Limb (tissue), 2 donors: ENCODE data around the gene ASB7.
"Not testable (repeated sequence)": the region's sequence is repeated elsewhere in the genome, so short reads cannot be mapped to it uniquely, and the experiment has no call there.

Experiments used
- DNase-seq, 2 donors: peaks; one replicate each; pipeline ENCODE4 v3.0.0-alpha.2; 2016; ENCODE audit errors: extremely low spot score in 2 of 2

The ASB7 gene

DNA sequence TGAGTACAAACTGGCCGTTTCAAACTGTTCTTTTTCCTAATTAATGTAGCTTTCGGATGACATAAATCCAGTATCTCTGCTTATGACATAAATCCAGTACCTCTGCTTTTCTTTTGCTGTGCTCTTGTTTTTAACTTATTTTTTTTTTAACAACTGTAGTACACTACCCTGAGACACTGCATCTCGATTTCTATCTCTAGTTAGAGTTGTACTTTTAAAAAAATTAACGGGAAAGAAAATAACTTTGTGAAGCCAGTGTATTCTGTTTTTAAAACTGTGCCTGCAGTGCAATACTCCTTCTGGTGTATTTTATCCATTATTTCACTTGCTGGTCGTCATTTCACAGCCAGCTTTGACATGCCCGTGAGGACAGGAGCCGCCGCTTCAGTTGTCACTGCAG is 46.6 kb downstream of the ASB7 start:
- DNase-seq, result no peak

DNA sequence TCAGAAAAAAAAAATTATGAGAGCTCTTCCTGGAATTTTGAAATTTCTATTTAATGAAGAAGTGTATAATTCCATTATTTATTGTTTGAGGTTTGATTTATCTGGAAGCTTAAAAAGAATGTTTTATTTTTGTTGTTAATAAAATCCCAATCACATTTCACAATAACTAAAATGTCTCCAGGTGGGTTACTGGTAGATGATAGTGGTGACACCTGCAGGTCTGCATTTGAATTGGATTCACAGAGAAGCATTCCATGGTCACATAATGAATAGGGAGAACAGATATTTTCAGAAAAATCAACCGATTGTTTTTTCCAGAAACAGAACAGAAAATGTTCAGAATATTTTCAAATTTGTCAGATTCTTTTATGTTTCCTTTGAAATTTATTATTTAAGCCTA is 48.3 kb downstream of the ASB7 start:
- no peak for DNase-seq

GRCh38 chr15:100651253-100651652 is 48.9 kb downstream of the ASB7 start:
- DNase-seq, result no peak

DNA sequence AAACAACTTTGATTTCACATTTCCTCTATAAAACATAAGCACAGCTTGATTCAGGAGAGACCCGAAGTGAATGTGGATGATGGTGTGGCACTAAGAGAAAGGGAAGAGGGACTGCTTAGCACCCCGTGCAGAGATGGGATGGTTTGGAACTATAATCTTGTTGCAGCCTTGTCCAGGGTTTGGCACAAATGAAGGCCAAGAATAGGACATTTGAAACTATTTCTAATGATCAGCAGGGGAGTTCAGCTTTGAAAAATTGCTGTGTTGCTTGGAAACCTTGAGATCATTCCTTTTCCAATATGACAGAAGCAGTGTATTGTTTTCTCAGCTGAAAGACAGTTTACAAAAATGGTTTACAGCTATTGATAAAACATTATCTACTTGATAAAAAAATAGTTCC is 49.7 kb downstream of the ASB7 start:
- no peak for DNase-seq

GRCh38 chr15:100653608-100654007 is 51.2 kb downstream of the ASB7 start:
- no peak for DNase-seq

GRCh38 chr15:100658895-100659294 is 56.5 kb downstream of the ASB7 start:
- DNase-seq, result no peak

- DNase-seq, result no peak
Observed at GRCh38 chr15:100661156-100661555, 58.8 kb downstream of the ASB7 start.

- no peak for DNase-seq
Observed at GRCh38 chr15:100663086-100663914, 60.9 kb downstream of the ASB7 start.

GRCh38 chr15:100663915-100664281 is 61.5 kb downstream of the ASB7 start:
- DNase-seq, result no peak

- no peak for DNase-seq
Observed at GRCh38 chr15:100665570-100665969, 63.2 kb downstream of the ASB7 start.

GRCh38 chr15:100667405-100668347 is 65.3 kb downstream of the ASB7 start:
- DNase-seq, result peak; percentile 82 to 86

DNA sequence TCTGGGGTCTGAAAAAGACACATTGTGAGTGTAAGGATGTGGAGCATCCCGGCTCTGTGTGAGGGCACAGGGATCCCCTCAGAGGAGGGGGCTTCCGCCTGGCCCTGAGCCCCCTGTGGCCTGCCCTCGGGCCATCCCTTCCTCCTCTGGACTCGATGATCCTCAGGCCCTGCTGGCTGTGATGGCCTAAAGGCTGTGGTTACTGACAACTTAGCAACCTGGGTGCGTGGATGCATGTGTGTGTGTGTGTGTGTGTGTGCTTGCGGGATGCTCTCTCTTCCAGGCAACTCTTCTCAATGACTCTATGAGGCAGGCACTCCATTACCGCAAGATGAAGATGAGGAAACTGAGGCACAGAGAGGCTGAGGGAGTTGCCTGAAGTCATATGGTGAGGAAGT is 66.0 kb downstream of the ASB7 start:
- DNase-seq, result no peak

GRCh38 chr15:100669260-100669659 is 66.9 kb downstream of the ASB7 start:
- DNase-seq, result no peak

DNA sequence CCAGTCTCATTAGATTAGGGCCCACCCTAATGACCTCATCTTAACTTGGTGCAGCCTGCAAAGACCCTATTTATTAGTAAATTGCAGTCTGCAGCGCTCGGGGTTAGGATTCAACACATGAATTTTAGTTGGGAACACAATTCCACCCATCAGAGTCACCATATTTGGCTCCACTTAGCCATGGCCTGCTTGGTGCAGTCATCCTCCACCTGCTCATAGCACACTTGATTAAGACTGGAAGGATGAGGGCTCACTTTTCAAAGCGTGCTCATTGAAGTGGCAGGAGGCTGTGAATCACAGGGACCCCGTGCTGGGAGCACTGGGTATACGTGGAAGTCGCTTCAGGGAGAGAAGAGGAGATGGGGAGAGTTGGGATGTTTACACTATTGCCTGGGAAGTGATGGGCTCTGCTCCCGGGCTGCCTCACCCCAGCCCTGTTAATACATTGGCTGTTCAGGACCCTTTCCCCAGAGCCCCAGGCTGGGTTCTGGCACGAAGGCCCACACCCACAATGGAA is 68.2 kb downstream of the ASB7 start:
- no peak for DNase-seq

DNA sequence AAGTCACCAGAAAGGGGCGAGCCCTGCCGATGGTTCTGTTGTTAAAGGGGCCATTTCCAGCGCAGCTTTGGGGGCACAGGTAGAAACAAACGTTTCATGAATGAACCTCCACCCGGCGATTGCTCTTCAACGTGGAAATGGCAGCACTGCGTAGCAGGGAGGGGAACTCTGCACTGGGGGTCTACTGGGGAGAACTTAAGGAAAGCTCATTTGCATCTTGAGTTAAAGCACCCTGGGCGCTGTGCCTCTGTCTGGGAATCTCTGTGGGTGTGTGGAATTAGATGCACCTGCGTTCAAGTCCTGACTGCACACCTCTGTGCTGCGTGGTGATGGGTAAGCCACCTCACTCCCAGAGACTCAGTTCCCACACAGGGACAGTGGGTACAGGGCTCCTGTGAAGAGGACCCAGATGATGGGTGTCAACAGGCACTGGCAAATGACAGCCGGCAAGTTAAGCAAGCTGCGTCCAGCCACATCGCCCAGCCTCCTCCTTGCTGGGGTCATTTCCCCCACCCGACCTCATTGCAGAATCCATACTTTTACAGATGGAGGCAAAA is 68.8 kb downstream of the ASB7 start:
- DNase-seq, result no peak

DNA sequence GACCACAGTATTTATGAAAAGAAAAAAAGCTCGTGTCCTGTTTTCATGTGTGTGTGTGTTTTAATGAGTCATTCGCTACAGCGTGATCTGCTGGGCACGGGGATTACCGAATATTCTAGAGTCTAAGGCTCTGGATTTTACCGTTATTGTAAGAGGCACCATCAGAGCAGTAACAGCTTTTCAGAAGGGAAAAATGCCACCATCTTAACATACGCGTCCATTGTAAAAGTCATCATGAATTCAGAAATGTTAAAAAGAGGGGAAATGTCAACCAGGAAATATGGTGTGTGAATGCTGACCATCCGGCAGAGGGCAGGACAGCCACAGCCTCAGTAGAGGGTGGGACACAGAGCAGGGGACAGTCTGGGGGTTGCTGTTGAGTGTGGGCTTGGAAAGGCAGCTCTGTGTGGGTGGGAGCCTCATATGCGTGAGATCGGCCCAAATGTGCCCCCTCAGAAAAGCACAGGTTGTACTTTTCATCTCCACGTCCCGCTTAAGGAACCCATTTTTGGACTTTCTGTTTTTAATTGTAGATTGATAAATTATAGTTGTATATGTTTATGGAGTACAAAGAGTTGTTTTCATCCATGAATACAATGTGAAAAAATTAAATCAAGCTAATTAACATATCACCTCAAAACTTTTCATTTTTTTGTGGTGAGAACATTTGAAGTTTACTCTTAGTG is 69.6 kb downstream of the ASB7 start:
- DNase-seq, result peak in 1 of 2 donors; percentile 62

GRCh38 chr15:100672959-100673358 is 70.6 kb downstream of the ASB7 start:
- no peak for DNase-seq

- not testable (repeated sequence) for DNase-seq
Observed at GRCh38 chr15:100679151-100679550, 76.8 kb downstream of the ASB7 start.

GRCh38 chr15:100680726-100681125 is 78.3 kb downstream of the ASB7 start:
- no peak for DNase-seq

GRCh38 chr15:100681335-100681746 is 79.0 kb downstream of the ASB7 start:
- DNase-seq, result no peak

GRCh38 chr15:100682468-100682867 is 80.1 kb downstream of the ASB7 start:
- no peak for DNase-seq
